Esophagus muscularis mucosa (tissue), 3 donors: ENCODE data around the gene SNX20.
A peak's percentile ranks its signal among the peaks of the same experiment; 100 is the strongest.

ENCODE experiments used
- CTCF ChIP-seq, 3 experiments: fragments of 200-600 bp in 2 of 3; fragments of 450-650 bp in 1 of 3; sonication (generic) in 2 of 3; IDR thresholded peaks; one replicate each; pipeline ENCODE4 v1.5.1; 2017 to 2019; ENCODE audit warnings: antibody characterized with exemption in 3 of 3, mild to moderate bottlenecking in 2 of 3, moderate library complexity in 1 of 3
- POLR2AphosphoS5 ChIP-seq, 2 donors: sonication (generic); formaldehyde crosslinking; IDR thresholded peaks; one replicate each; pipeline ENCODE4 v1.6.1; 2017; ENCODE audit warnings: antibody characterized with exemption in 2 of 2

- no peak for TF ChIP-seq CTCF (IDR thresholded peaks at IDR 0.05)
- TF ChIP-seq POLR2AphosphoS5 (IDR thresholded peaks at IDR 0.05), result peak; percentile 28 to 66
These were observed 15.7 kb upstream of the SNX20 start for GRCh38 chr16:50696575-50697420.
